GM12892 (cell line): ENCODE data around the gene THAP4.
"Not testable (repeated sequence)": the region's sequence is repeated elsewhere in the genome, so short reads cannot be mapped to it uniquely, and the experiment has no call there.

ENCODE experiments used
- DNase-seq: peaks from one replicate; pipeline ENCODE4 v3.0.0; 2011; ENCODE audit not compliant: insufficient read length
- FAIRE-seq: peaks from 2 replicates; lab custom pipeline; 2011; peaks lifted over from hg19 to GRCh38; lab: Jason Lieb, UNC
- POLR2A ChIP-seq: IDR thresholded peaks from 2 replicates; pipeline ENCODE4 v1.6.1; 2011; ENCODE audit warnings: low read depth, low read length, control low read depth
- POLR2AphosphoS5 ChIP-seq: IDR thresholded peaks from 2 replicates; pipeline ENCODE4 v1.6.1; 2011; ENCODE audit warnings: low read depth, low read length, control low read depth
- TAF1 ChIP-seq: IDR thresholded peaks from 2 replicates; pipeline ENCODE4 v1.6.1; 2011; ENCODE audit warnings: low read depth, mild to moderate bottlenecking, control low read depth, low read length, borderline replicate concordance

The THAP4 gene

GRCh38 chr2:241599615-241600014 lies 37.3 kb downstream of the THAP4 start:
- TF ChIP-seq POLR2AphosphoS5, result no peak
- TF ChIP-seq TAF1, result no peak
- no peak for TF ChIP-seq POLR2A
- no peak for DNase-seq
- no peak for FAIRE-seq

GRCh38 chr2:241598487-241598886 lies 38.5 kb downstream of the THAP4 start:
- TF ChIP-seq POLR2AphosphoS5 (no peak), POLR2A (no peak), TAF1 (no peak)
- DNase-seq (no peak), FAIRE-seq (no peak)

DNA sequence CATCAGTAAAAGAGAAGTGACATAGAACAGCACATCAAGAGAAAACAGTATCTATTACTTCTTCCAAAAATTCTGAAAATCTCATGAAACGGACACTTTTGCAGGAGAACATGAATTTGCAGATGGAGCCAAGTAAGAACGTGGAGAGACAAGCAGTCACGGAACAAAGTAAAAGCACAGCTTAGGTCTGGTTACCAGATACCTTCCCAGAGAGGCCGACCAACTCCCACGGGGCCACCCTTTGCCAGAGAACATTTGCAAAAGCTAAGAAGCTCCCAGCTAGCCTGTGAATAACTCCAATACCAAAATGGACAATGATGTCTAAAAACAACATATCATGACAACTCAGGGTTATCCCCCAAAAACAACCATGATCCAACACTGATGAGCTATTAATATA lies 38.9 kb downstream of the THAP4 start:
- peak; percentile 58 for FAIRE-seq
- TF ChIP-seq POLR2AphosphoS5 (no peak), TAF1 (no peak)
- DNase-seq, result no peak

DNA sequence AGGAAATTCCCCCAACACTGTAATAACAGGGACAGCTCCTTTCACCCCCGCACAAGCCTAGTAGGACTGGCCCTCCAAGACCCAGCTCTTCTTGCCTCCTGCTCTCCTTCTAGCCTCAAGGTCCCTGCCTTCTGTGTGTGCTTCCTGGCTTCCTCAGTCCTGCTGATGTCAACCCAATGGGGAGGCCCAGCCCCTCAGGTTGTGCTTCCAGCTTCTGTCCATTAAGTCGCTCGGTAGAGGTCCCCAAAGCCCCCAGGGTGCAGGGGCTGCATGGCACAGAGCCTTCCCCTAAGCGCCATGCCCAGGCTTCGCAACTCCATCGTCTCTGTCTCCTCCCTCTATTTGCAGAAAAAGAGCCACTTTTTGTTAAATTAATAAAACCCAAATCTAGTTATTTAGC lies 39.4 kb downstream of the THAP4 start:
- no peak for TF ChIP-seq TAF1
- no peak for TF ChIP-seq POLR2AphosphoS5
- no peak for TF ChIP-seq POLR2A
- FAIRE-seq (no peak), DNase-seq (no peak)

DNA sequence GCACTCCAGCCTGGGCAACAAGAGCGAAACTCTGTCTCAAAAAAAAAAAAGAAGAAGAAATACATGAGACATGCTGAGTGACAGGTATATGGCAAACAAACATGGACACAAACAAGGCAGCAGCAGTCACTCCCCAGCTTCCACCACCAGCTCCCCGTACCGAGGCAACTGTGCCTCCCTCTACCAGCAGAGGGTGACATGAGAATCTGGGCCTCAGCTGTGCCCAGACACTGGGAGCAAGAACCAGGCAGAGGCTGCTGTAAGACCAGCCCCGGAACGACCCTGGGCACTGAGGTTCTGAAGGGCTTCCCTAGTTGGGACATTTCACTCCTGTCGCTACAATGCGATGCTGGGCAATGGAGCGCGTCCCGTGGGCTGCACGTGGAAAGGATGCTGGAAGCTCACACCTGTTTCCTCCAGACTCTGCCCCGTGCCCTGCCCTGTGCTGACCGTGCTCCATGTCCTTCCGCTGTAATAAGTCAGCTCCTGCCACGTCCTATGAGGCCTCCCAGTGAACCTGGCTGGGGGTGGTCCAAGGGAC lies 41.3 kb downstream of the THAP4 start:
- DNase-seq (no peak), FAIRE-seq (no peak)
- TF ChIP-seq POLR2A, result no peak
- no peak for TF ChIP-seq POLR2AphosphoS5
- no peak for TF ChIP-seq TAF1

GRCh38 chr2:241593271-241593670 lies 43.7 kb downstream of the THAP4 start:
- FAIRE-seq (no peak), DNase-seq (no peak)
- TF ChIP-seq POLR2AphosphoS5 (no peak), TAF1 (no peak), POLR2A (no peak)

GRCh38 chr2:241592126-241592845 lies 44.7 kb downstream of the THAP4 start:
- TF ChIP-seq POLR2AphosphoS5 (no peak), TAF1 (no peak), POLR2A (no peak)
- DNase-seq, result no peak
- no peak for FAIRE-seq

DNA sequence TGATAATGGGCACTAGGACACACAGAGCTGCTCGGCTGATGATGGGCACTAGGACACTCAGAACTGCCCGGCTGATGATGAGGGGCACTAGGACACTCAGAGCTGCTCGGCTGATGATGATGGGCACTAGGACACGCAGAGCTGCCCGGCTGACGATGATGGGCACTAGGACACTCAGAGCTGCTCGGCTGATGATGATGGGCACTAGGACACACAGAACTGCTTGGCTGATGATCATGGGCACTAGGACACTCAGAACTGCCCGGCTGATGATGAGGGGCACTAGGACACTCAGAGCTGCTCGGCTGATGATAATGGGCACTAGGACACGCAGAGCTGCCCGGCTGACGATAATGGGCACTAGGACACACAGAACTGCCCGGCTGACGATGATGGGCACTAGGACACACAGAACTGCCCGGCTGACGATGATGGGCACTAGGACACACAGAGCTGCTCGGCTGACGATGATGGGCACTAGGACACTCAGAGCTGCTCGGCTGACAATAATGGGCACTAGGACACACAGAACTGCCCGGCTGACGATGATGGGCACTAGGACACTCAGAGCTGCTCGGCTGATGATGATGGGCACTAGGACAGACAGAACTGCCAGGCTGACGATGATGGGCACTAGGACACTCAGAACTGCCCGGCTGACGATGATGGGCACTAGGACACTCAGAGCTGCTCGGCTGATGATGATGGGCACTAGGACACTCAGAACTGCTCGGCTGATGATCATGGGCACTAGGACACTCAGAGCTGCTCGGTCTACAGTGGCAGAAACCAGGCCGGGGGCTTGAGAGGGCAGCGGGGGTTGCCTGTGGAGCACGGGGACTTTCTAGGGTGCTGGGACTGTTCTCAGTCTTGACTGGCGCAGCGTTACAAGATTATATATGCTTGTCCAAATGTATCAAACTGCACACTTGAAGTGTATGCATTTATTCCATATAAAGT lies 46.2 kb downstream of the THAP4 start:
- DNase-seq, FAIRE-seq: not testable (repeated sequence)

GRCh38 chr2:241589863-241590262 lies 47.1 kb downstream of the THAP4 start:
- DNase-seq, result not testable (repeated sequence)

GRCh38 chr2:241586564-241587264 lies 50.2 kb downstream of the THAP4 start:
- FAIRE-seq (no peak), DNase-seq (no peak)
- no peak for TF ChIP-seq POLR2A
- no peak for TF ChIP-seq TAF1
- TF ChIP-seq POLR2AphosphoS5, result no peak

More at GRCh38 chr2:241589863-241590262, 47.1 kb downstream of the THAP4 start:
- FAIRE-seq, result not testable (repeated sequence)

DNA sequence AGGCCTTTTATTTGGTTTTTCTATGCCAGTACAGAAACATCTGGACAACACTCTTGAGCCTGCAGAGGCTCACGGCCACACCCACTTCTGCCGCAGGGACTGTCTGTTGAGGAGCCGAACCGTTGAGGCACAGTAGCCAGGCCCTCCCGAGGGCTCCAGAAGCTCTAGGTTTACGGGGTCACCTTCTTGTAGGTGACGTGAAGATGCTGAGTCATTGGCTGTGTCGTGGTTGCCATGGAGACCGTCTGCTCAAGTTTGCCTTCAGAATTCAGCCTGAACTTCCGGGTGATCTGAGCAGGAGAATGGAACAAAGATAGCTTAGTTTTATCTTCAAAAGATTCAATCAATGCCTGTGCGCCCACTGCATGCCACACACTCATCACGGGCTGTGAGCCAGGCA lies 52.5 kb downstream of the THAP4 start:
- TF ChIP-seq POLR2A, result no peak
- TF ChIP-seq TAF1, result no peak
- no peak for TF ChIP-seq POLR2AphosphoS5
- DNase-seq (no peak), FAIRE-seq (no peak)
